HCT116 (cell line): Measurements from ENCODE around the gene TLK1. TPM values are rescaled to one million over a fixed set of nuclear protein-coding genes. Genes with fewer than 3 reads are reported as not detected.

Source experiments
- ATAC-seq: fragments of 200-7000 bp; cut with Tn5 transposase; 2 replicates; pipeline ENCODE4 v1.9.1; 2020; ENCODE audit warnings: mild to moderate bottlenecking, moderate library complexity
- BruUV-seq: library from RNA; stranded (reverse); fragments of 400-500 nt; replicated peaks from 2 replicates; lab custom pipeline; 2021; lab: Mats Ljungman, UMichigan
- CTCF ChIA-PET: fragments of 300-600 bp; sonication (Branson Sonifier 250); formaldehyde crosslinking; loops from one replicate; lab custom pipeline; 2021; ENCODE audit warnings: antibody characterized with exemption; lab: Charles Lee
- POLR2A ChIA-PET: fragments of 300-600, 350-600 bp; sonication (Branson Sonifier 250); formaldehyde crosslinking; loops from one replicate; lab custom pipeline; 2021; ENCODE audit warnings: antibody characterized with exemption; lab: Charles Lee
- RAD21 ChIA-PET, 2 experiments: fragments of 300-600 bp; sonication (Branson Sonifier 250); formaldehyde crosslinking; loops; one replicate each; lab custom pipeline; 2023; ENCODE audit warnings: low total read pairs in 2 of 2; ENCODE audit not compliant: uncharacterized antibody in 2 of 2, unreplicated experiment in 2 of 2, low non-redundant PET in 1 of 2; lab: Charles Lee
- DNase-seq: peaks from one replicate; pipeline ENCODE4 v3.0.0-alpha.2; 2010; ENCODE audit warnings: low read depth, low spot score
- H2AFZ ChIP-seq: fragments of 200-600 bp; shearing (Covaris generic), sonication (generic); 2 replicates; pipeline ENCODE4 v1.6.1; 2017; ENCODE audit warnings: low read depth, mixed run types, mixed read lengths, antibody characterized with exemption, low read length; ENCODE audit not compliant: poor library complexity, severe bottlenecking
- H3K27ac ChIP-seq: 2 replicates; pipeline ENCODE4 v1.5.1; 2012; ENCODE audit warnings: low read depth, low read length
- H3K27me3 ChIP-seq: fragments of 200-600 bp; sonication (generic); 2 replicates; pipeline ENCODE4 v1.6.1; 2016; ENCODE audit warnings: mixed run types, low read length, mixed read lengths; ENCODE audit not compliant: insufficient read depth
- H3K36me3 ChIP-seq, 2 experiments: fragments of 200-500 bp in 1 of 2; fragments of 200-600 bp in 1 of 2; sonication (Bioruptor generic) in 1 of 2; sonication (generic) in 1 of 2; 2 replicates each; pipeline versions ENCODE4 v1.5.1 to v1.6.1; 2014 to 2016; ENCODE audit warnings: low read length in 2 of 2, inconsistent platforms in 1 of 2, mixed read lengths in 1 of 2, mixed run types in 1 of 2; ENCODE audit not compliant: insufficient read depth in 2 of 2, control insufficient read depth in 1 of 2
- H3K4me1 ChIP-seq, 2 experiments: fragments of 200-600 bp in 1 of 2; sonication (generic) in 1 of 2; 2 replicates each; pipeline versions ENCODE4 v1.5.1 to v1.6.1; 2012 to 2017; ENCODE audit warnings: low read length in 2 of 2, inconsistent platforms in 1 of 2, mild to moderate bottlenecking in 1 of 2, mixed read lengths in 1 of 2, mixed run types in 1 of 2, moderate library complexity in 1 of 2; ENCODE audit not compliant: insufficient read depth in 2 of 2, control insufficient read depth in 1 of 2
- H3K4me2 ChIP-seq: fragments of 200-600 bp; sonication (generic); 2 replicates; pipeline ENCODE4 v1.6.1; 2017; ENCODE audit warnings: mixed run types, low read length, mixed read lengths
- H3K4me3 ChIP-seq, 2 experiments: fragments of 200-600 bp in 1 of 2; sonication (generic) in 1 of 2; replicated peaks in 1 of 2; 2 replicates each; pipeline ENCODE4 v1.5.1; 2011 to 2016; ENCODE audit warnings: low read length in 2 of 2, control low read depth in 1 of 2, low read depth in 1 of 2, mild to moderate bottlenecking in 1 of 2, mixed read lengths in 1 of 2, mixed run types in 1 of 2
- H3K79me2 ChIP-seq: fragments of 200-600 bp; sonication (generic); 2 replicates; pipeline ENCODE4 v1.6.1; 2017; ENCODE audit warnings: mild to moderate bottlenecking, mixed run types, low read length, moderate library complexity, mixed read lengths; ENCODE audit not compliant: insufficient read depth
- H3K9ac ChIP-seq: fragments of 200-600 bp; sonication (generic); 2 replicates; pipeline ENCODE4 v1.6.1; 2016; ENCODE audit warnings: low read length, mixed read lengths
- H3K9me2 ChIP-seq: fragments of 200-600 bp; sonication (generic), shearing (Covaris generic); 2 replicates; pipeline ENCODE4 v1.6.1; 2017; ENCODE audit warnings: mixed run types, mild to moderate bottlenecking, moderate library complexity; ENCODE audit not compliant: insufficient read depth
- H3K9me3 ChIP-seq, 2 experiments: fragments of 200-500 bp in 1 of 2; fragments of 200-600 bp in 1 of 2; sonication (Bioruptor generic) in 1 of 2; sonication (generic) in 1 of 2; 2 replicates each; pipeline ENCODE4 v1.6.1; 2014 to 2017; ENCODE audit warnings: low read length in 2 of 2, mixed read lengths in 2 of 2, inconsistent platforms in 1 of 2, low read depth in 1 of 2, mild to moderate bottlenecking in 1 of 2, mixed run types in 1 of 2, moderate library complexity in 1 of 2; ENCODE audit not compliant: control insufficient read depth in 1 of 2, insufficient read depth in 1 of 2
- H4K20me1 ChIP-seq: fragments of 200-600 bp; sonication (generic), shearing (Covaris generic); 2 replicates; pipeline ENCODE4 v1.6.1; 2017; ENCODE audit warnings: mixed run types, mild to moderate bottlenecking, moderate library complexity; ENCODE audit not compliant: insufficient read depth
- ATF3 ChIP-seq: IDR thresholded peaks from 2 replicates; pipeline ENCODE4 v1.6.1; 2012
- CEBPB ChIP-seq: IDR thresholded peaks from 2 replicates; pipeline ENCODE4 v1.6.1; 2012; ENCODE audit warnings: low read depth
- EGR1 ChIP-seq: IDR thresholded peaks from 2 replicates; pipeline ENCODE4 v1.6.1; 2012; ENCODE audit warnings: low read depth
- EZH2 ChIP-seq: fragments of 200-600 bp; sonication (generic); IDR thresholded peaks from 2 replicates; pipeline ENCODE4 v1.6.1; 2017; ENCODE audit warnings: antibody characterized with exemption, mixed run types
- FOSL1 ChIP-seq: IDR thresholded peaks from 2 replicates; pipeline ENCODE4 v1.6.1; 2012; ENCODE audit warnings: low read depth
- JUND ChIP-seq: IDR thresholded peaks from 2 replicates; pipeline ENCODE4 v1.6.1; 2012
- MAX ChIP-seq: IDR thresholded peaks from 2 replicates; pipeline ENCODE4 v1.6.1; 2012
- RAD21 ChIP-seq: IDR thresholded peaks from 2 replicates; pipeline ENCODE4 v1.6.1; 2012; ENCODE audit warnings: low read depth, mild to moderate bottlenecking
- SIN3A ChIP-seq: IDR thresholded peaks from 2 replicates; pipeline ENCODE4 v1.6.1; 2012; ENCODE audit warnings: low read depth
- SRF ChIP-seq: IDR thresholded peaks from 2 replicates; pipeline ENCODE4 v1.6.1; 2012; ENCODE audit warnings: low read depth
- TCF7L2 ChIP-seq: IDR thresholded peaks from 2 replicates; pipeline ENCODE4 v1.7.0; 2011; ENCODE audit warnings: borderline replicate concordance, inconsistent platforms; ENCODE audit not compliant: insufficient read depth, insufficient read length; ENCODE audit errors: extremely low read depth
- ZFX ChIP-seq: fragments of 450-650 bp; IDR thresholded peaks from 2 replicates; pipeline ENCODE4 v1.6.1; 2017
- intact Hi-C: fragments of 100-400 bp; cut with micrococcal nuclease; formaldehyde crosslinking; loops from 2 replicates; pipeline ENCODE4 v1.10.0; 2022
- total RNA-seq: library from RNA; stranded (reverse); gene quantifications from one replicate; pipeline ENCODE4 v1.2.1, GENCODE V29; 2021; ENCODE audit not compliant: unreplicated experiment
- TF ChIP-seq, protein P1 (sequence below): IDR thresholded peaks from 2 replicates; pipeline ENCODE4 v1.6.1; 2011; ENCODE audit warnings: mild to moderate bottlenecking, low read length, moderate library complexity; ENCODE audit not compliant: insufficient replicate concordance; ENCODE audit errors: extremely low read depth

Gene TLK1
- total RNA-seq, 1 experiment from 2014 or later: 57.7 TPM

DNA sequence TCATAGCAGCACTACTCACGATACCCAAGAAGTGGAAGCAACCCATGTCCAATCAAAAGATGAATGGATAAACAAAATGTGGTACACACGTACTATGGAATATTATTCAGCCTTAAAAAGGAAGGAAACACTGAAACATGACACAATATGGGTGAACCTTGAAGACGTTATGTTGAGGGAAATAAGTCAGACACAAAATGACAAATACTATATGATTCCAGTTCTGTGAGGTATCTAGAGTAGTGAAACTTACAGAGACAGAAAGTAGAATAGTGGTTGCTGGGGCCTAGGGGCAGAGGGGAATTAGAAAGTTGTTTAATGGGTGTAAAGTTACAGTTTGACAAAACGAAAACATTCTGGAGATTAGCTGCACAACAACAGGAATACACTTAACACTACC, 24.7 kb downstream of the TLK1 start:
- DNase-seq: no peak
- H3K4me2 ChIP-seq: no peak overlapping the region
- BruUV-seq: no TSS peak
- H3K79me2 ChIP-seq: peaks cover 98% of the 10 kb centered on the region
- H3K4me1 ChIP-seq: no peaks in the 10 kb centered on the region; a peak in 1 of 4 replicates
- no peak overlapping the region for H3K9ac ChIP-seq
- CTCF ChIA-PET: no interaction called here
- no peak for ATAC-seq
- TF ChIP-seq SRF: no peak
- TF ChIP-seq MAX: no peak
- no peak for TF ChIP-seq EZH2
- TF ChIP-seq SIN3A: no peak
- TF ChIP-seq, protein P1, sequence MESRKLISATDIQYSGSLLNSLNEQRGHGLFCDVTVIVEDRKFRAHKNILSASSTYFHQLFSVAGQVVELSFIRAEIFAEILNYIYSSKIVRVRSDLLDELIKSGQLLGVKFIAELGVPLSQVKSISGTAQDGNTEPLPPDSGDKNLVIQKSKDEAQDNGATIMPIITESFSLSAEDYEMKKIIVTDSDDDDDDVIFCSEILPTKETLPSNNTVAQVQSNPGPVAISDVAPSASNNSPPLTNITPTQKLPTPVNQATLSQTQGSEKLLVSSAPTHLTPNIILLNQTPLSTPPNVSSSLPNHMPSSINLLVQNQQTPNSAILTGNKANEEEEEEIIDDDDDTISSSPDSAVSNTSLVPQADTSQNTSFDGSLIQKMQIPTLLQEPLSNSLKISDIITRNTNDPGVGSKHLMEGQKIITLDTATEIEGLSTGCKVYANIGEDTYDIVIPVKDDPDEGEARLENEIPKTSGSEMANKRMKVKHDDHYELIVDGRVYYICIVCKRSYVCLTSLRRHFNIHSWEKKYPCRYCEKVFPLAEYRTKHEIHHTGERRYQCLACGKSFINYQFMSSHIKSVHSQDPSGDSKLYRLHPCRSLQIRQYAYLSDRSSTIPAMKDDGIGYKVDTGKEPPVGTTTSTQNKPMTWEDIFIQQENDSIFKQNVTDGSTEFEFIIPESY: no peak
- no peak for TF ChIP-seq ZFX
- no peak for TF ChIP-seq JUND
- no peak for TF ChIP-seq EGR1
- no peak for TF ChIP-seq ATF3
- no peak for TF ChIP-seq FOSL1
- no peak for TF ChIP-seq TCF7L2
- no peak for TF ChIP-seq RAD21
- TF ChIP-seq CEBPB: no peak
- TF ChIP-seq, all 23 proteins: peak for 0
- Histone ChIP-seq H3K27ac (no peak overlapping the region), H2AFZ (no peak overlapping the region), H3K4me3 (no peak overlapping the region), H3K27me3 (no peaks in the 10 kb centered on the region), H3K36me3 (no peaks in the 10 kb centered on the region), H4K20me1 (peaks cover 3% of the 10 kb centered on the region; the same call in 1 of the 2 replicates), H3K9me3 (no peaks in the 10 kb centered on the region), H3K9me2 (no peaks in the 10 kb centered on the region)
- intact Hi-C loops: no loop called here
- POLR2A ChIA-PET: no interaction called here
- RAD21 ChIA-PET: no interaction called here
